Gastrocnemius medialis (tissue), 4 donors: ENCODE measurements around the gene PRAC1.

Source experiments
- POLR2A ChIP-seq, 2 donors: fragments of 450-650 bp; IDR thresholded peaks; one replicate each; pipeline ENCODE4 v1.6.1; 2017; ENCODE audit warnings: antibody characterized with exemption in 2 of 2, mild to moderate bottlenecking in 2 of 2, moderate library complexity in 2 of 2
- TF ChIP-seq, protein P1 (sequence below), 5 experiments: fragments of 450-650 bp in 3 of 5; fragments of 200-600 bp in 2 of 5; sonication (generic) in 2 of 5; IDR thresholded peaks in 4 of 5; conservative IDR thresholded peaks in 1 of 5; 1 replicate in 4 of 5; 2 replicates in 1 of 5; pipeline ENCODE4 v1.5.1; 2016 to 2019; ENCODE audit warnings: antibody characterized with exemption in 5 of 5, mild to moderate bottlenecking in 3 of 5, moderate library complexity in 3 of 5

DNA sequence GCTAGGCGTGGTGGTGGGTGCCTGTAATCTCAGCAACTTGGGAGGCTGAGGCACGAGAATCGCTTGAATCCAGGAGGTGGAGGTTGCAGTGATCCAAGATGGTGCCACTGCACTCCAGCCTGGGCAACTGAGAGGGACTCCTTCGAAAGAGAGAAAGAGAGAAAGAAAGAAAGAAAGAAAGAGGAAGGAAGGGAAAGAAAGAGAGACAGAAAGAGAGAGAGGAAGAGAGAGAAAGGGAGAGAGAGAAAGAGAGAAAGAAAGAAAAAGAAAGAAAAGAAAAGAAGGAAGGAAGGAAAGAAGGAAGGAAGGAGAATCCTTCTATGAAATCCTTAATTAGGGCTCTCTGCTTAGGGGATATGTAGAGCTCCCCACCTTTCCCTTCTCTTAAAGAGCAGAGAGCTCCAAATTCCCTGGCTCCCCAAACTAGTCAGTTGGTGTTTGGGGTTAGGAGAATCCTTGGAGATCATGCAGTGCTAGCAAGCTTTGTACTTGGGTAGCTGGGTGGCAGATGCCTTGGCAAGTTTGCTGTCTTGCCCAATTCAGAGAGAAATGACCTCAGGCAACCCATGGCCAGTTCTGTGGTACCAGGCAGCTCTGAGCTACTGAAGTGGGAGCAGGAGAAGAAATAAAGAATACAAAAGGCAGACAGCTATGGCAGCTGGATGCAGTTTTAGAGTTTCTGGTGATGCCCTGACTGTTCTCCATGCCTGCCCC lies 15.2 kb upstream of the PRAC1 start:
- no peak for TF ChIP-seq POLR2A (IDR thresholded peaks at IDR 0.05)
- TF ChIP-seq, protein P1, sequence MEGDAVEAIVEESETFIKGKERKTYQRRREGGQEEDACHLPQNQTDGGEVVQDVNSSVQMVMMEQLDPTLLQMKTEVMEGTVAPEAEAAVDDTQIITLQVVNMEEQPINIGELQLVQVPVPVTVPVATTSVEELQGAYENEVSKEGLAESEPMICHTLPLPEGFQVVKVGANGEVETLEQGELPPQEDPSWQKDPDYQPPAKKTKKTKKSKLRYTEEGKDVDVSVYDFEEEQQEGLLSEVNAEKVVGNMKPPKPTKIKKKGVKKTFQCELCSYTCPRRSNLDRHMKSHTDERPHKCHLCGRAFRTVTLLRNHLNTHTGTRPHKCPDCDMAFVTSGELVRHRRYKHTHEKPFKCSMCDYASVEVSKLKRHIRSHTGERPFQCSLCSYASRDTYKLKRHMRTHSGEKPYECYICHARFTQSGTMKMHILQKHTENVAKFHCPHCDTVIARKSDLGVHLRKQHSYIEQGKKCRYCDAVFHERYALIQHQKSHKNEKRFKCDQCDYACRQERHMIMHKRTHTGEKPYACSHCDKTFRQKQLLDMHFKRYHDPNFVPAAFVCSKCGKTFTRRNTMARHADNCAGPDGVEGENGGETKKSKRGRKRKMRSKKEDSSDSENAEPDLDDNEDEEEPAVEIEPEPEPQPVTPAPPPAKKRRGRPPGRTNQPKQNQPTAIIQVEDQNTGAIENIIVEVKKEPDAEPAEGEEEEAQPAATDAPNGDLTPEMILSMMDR (IDR thresholded peaks at IDR 0.05 in 4 of 5, conservative IDR thresholded peaks at IDR 0.05 in 1 of 5): no peak
